ENCODE data around the gene ICAM5.

The ICAM5 gene

DNA sequence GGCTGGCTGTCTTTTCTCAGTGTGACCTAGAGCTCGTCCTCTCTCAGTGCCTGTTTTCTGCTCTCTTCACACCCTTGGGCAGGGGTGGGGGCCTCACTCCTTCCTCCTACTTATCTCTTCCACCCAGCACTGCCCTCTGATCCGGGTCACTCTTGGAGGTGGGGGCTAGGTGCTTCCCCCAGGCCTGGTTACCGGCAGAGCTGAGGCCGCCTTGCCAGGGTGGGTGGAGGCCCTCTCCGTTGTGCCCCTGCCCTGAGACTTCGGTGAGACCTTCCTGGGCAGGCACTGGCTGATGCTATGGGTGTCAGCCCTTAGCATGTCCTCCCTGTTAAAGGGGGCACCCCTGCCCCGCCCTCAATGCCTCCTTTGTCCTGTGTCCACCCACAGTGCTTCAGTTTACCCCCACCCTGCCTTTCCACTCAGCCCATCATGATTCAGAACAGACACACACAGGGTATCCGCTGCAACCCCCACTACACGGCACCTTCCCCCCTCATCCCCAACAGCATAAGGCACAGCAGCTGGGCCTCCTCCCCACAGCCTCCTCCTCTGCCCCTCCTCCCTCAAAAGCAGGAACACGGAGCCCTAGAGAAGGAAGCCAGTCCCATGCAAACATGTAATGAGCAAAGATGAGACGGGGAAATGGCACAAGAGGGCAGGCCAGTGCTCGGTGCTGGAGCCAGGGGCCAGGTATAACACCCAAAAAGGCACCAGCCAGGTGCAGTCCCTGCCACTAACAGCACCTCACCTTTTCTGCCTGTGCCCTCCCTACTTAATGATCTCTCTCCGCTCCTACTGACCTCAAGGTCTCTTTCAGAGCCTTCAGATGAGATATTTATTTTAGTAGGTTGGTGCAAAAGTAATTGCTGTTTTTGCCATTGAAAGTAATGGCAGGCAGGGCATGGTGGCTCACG is 10.1 kb downstream of the ICAM5 start:
- no peak overlapping the region for H2BK12ac ChIP-seq (ENCODE audit: low read length)
- no peak overlapping the region for H3K18ac ChIP-seq (ENCODE audit: low read length)
- no peak overlapping the region for H3K14ac ChIP-seq (ENCODE audit: low read length)
- peak overlapping the region; percentile 30 for H3K9ac ChIP-seq (ENCODE audit: low read depth, low read length, poor library complexity)
- H3K36me3 ChIP-seq (replicated peaks in 1 of 2; ENCODE audit: control insufficient read depth in 2 of 2, insufficient read depth in 2 of 2, low read length in 2 of 2), result peaks cover 0 to 2% of the 10 kb centered on the region in 2 donors
- peak overlapping the region; percentile 56 for H2AFZ ChIP-seq (ENCODE audit: low read length)
- no peak overlapping the region for H4K91ac ChIP-seq (ENCODE audit: low read depth, low read length, poor library complexity)
- H3K4me2 ChIP-seq (ENCODE audit: insufficient read depth, low read length, poor library complexity, severe bottlenecking), result no peak overlapping the region
- H3K27ac ChIP-seq (replicated peaks; ENCODE audit: low read length), result no peak overlapping the region
- peak overlapping the region; percentile 87 for H2BK5ac ChIP-seq (ENCODE audit: low read length)
- H4K8ac ChIP-seq (ENCODE audit: low read depth, low read length), result peak overlapping the region; percentile 76
- H3K4me3 ChIP-seq (ENCODE audit: low read length in 2 of 2), result peak overlapping the region in 1 of 2 donors; percentile 6
- no peak overlapping the region for H3K4ac ChIP-seq (ENCODE audit: low read length)
- H2BK120ac ChIP-seq (ENCODE audit: low read depth, low read length), result peak overlapping the region; percentile 47
- H2BK15ac ChIP-seq (ENCODE audit: low read length), result no peak overlapping the region
- no CpG with 5 or more reads among the region's 14 CpGs for WGBS, 2 donors (ENCODE audit: extremely low coverage in 2 of 2, insufficient read length in 2 of 2, insufficient replicate concordance in 1 of 2)
- peaks cover 7% of the 10 kb centered on the region in 2 donors for H3K4me1 ChIP-seq (ENCODE audit: control insufficient read depth in 2 of 2, insufficient read depth in 1 of 2, low read depth in 1 of 2, low read length in 2 of 2)
- no peaks in the 10 kb centered on the region for H3K79me1 ChIP-seq (ENCODE audit: low read depth, low read length)
- no peaks in the 10 kb centered on the region for H3K9me3 ChIP-seq (replicated peaks in 1 of 2; ENCODE audit: control insufficient read depth in 2 of 2, insufficient read depth in 1 of 2, low read depth in 1 of 2, low read length in 2 of 2)
- H3K27me3 ChIP-seq (ENCODE audit: control insufficient read depth in 3 of 3, insufficient read depth in 3 of 3, low read depth in 1 of 3, low read length in 3 of 3), result peaks cover 17 to 25% (median 25%) of the 10 kb centered on the region in 3 experiments
- H3K23ac ChIP-seq (ENCODE audit: low read depth, low read length, poor library complexity), result peak overlapping the region; percentile 68
- DNase-seq (ENCODE audit: low spot score), result no peak
- peak overlapping the region; percentile 70 for H2AK5ac ChIP-seq (ENCODE audit: low read depth, low read length)

GRCh38 chr19:10305139-10305806 is 15.5 kb downstream of the ICAM5 start:
- Histone ChIP-seq H3K4me3 (ENCODE audit: low read length in 2 of 2) (no peak overlapping the region), H3K9ac (ENCODE audit: low read depth, low read length, poor library complexity) (no peak overlapping the region), H4K91ac (ENCODE audit: low read depth, low read length, poor library complexity) (no peak overlapping the region), H3K36me3 (replicated peaks in 1 of 2; ENCODE audit: control insufficient read depth in 2 of 2, insufficient read depth in 2 of 2, low read length in 2 of 2) (peaks cover 3 to 6% of the 10 kb centered on the region in 2 donors), H2BK12ac (ENCODE audit: low read length) (no peak overlapping the region), H3K4me2 (ENCODE audit: insufficient read depth, low read length, poor library complexity, severe bottlenecking) (no peak overlapping the region), H3K4ac (ENCODE audit: low read length) (no peak overlapping the region), H3K9me3 (replicated peaks in 1 of 2; ENCODE audit: control insufficient read depth in 2 of 2, insufficient read depth in 1 of 2, low read depth in 1 of 2, low read length in 2 of 2) (no peaks in the 10 kb centered on the region), H2BK120ac (ENCODE audit: low read depth, low read length) (no peak overlapping the region), H3K27me3 (ENCODE audit: control insufficient read depth in 3 of 3, insufficient read depth in 3 of 3, low read depth in 1 of 3, low read length in 3 of 3) (no peaks in the 10 kb centered on the region), H2AK5ac (ENCODE audit: low read depth, low read length) (no peak overlapping the region), H3K14ac (ENCODE audit: low read length) (no peak overlapping the region), H2AFZ (ENCODE audit: low read length) (no peak overlapping the region), H3K79me1 (ENCODE audit: low read depth, low read length) (no peaks in the 10 kb centered on the region), H3K27ac (replicated peaks; ENCODE audit: low read length) (no peak overlapping the region), H3K18ac (ENCODE audit: low read length) (no peak overlapping the region), H2BK15ac (ENCODE audit: low read length) (no peak overlapping the region), H3K4me1 (ENCODE audit: control insufficient read depth in 2 of 2, insufficient read depth in 1 of 2, low read depth in 1 of 2, low read length in 2 of 2) (no peaks in the 10 kb centered on the region), H3K23ac (ENCODE audit: low read depth, low read length, poor library complexity) (no peak overlapping the region), H4K8ac (ENCODE audit: low read depth, low read length) (no peak overlapping the region), H2BK5ac (ENCODE audit: low read length) (no peak overlapping the region)
- no CpG with 5 or more reads among the region's 17 CpGs for WGBS, 2 donors (ENCODE audit: extremely low coverage in 2 of 2, insufficient read length in 2 of 2, insufficient replicate concordance in 1 of 2)
- no peak for DNase-seq (ENCODE audit: low spot score)

- no peaks in the 10 kb centered on the region for H3K9me3 ChIP-seq (replicated peaks in 1 of 2; ENCODE audit: control insufficient read depth in 2 of 2, insufficient read depth in 1 of 2, low read depth in 1 of 2, low read length in 2 of 2)
- H2AFZ ChIP-seq (ENCODE audit: low read length), result no peak overlapping the region
- H4K91ac ChIP-seq (ENCODE audit: low read depth, low read length, poor library complexity), result no peak overlapping the region
- H3K14ac ChIP-seq (ENCODE audit: low read length), result no peak overlapping the region
- no peak overlapping the region for H2BK12ac ChIP-seq (ENCODE audit: low read length)
- H2BK15ac ChIP-seq (ENCODE audit: low read length), result no peak overlapping the region
- no peak overlapping the region for H3K4me3 ChIP-seq (ENCODE audit: low read length in 2 of 2)
- H3K23ac ChIP-seq (ENCODE audit: low read depth, low read length, poor library complexity), result no peak overlapping the region
- no peak for DNase-seq (ENCODE audit: low spot score)
- peaks cover 6 to 13% of the 10 kb centered on the region in 2 donors for H3K36me3 ChIP-seq (replicated peaks in 1 of 2; ENCODE audit: control insufficient read depth in 2 of 2, insufficient read depth in 2 of 2, low read length in 2 of 2)
- no peak overlapping the region for H2BK5ac ChIP-seq (ENCODE audit: low read length)
- H3K4me2 ChIP-seq (ENCODE audit: insufficient read depth, low read length, poor library complexity, severe bottlenecking), result no peak overlapping the region
- no peak overlapping the region for H2AK5ac ChIP-seq (ENCODE audit: low read depth, low read length)
- no peak overlapping the region for H3K27ac ChIP-seq (replicated peaks; ENCODE audit: low read length)
- no peaks in the 10 kb centered on the region for H3K79me1 ChIP-seq (ENCODE audit: low read depth, low read length)
- WGBS, 2 donors (ENCODE audit: extremely low coverage in 2 of 2, insufficient read length in 2 of 2, insufficient replicate concordance in 1 of 2), result no CpG with 5 or more reads among the region's 5 CpGs
- no peaks in the 10 kb centered on the region for H3K4me1 ChIP-seq (ENCODE audit: control insufficient read depth in 2 of 2, insufficient read depth in 1 of 2, low read depth in 1 of 2, low read length in 2 of 2)
- H4K8ac ChIP-seq (ENCODE audit: low read depth, low read length), result no peak overlapping the region
- H3K18ac ChIP-seq (ENCODE audit: low read length), result no peak overlapping the region
- H2BK120ac ChIP-seq (ENCODE audit: low read depth, low read length), result no peak overlapping the region
- no peak overlapping the region for H3K4ac ChIP-seq (ENCODE audit: low read length)
- H3K27me3 ChIP-seq (ENCODE audit: control insufficient read depth in 3 of 3, insufficient read depth in 3 of 3, low read depth in 1 of 3, low read length in 3 of 3), result no peaks in the 10 kb centered on the region
- H3K9ac ChIP-seq (ENCODE audit: low read depth, low read length, poor library complexity), result no peak overlapping the region
Measured at GRCh38 chr19:10306327-10306726, 16.6 kb downstream of the ICAM5 start.

DNA sequence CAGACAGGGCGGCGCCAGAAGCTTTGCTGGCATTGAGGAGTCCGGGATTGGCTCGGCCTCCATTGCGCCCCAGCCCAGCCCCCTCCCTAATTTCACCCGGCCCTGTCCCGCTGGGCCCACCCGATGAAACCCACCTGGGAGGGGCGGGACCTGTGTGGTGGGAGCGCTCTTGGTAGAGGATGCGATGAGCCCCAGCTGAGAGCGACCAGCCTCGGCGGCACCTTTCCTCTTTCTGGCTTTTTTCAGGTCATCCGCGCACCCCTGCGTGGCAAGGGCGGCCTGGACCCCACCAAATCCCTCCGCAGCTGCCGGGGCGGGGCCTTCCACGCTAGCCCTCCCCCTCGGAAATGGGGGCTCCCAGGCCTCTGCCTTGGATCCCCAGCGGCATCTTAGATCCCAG is 19.7 kb downstream of the ICAM5 start, which contains the start of gene ZGLP1:
Gene ZGLP1, minus strand, starts transcription at position 393 of the 400 bp plus-strand sequence.
- Histone ChIP-seq H2AK5ac (ENCODE audit: low read depth, low read length) (no peak within 1 kb of the TSS), H3K23ac (ENCODE audit: low read depth, low read length, poor library complexity) (no peak within 1 kb of the TSS)
- no peak for DNase-seq (ENCODE audit: low spot score)

More for the DNA sequence above, 19.7 kb downstream of the ICAM5 start, which contains the start of gene ZGLP1:
- H2BK12ac ChIP-seq (ENCODE audit: low read length), result no peak within 1 kb of the TSS
- no peak within 1 kb of the TSS for H2AFZ ChIP-seq (ENCODE audit: low read length)
- H3K14ac ChIP-seq (ENCODE audit: low read length), result no peak within 1 kb of the TSS
- no peak within 1 kb of the TSS for H2BK120ac ChIP-seq (ENCODE audit: low read depth, low read length)
- no peak within 1 kb of the TSS for H3K4me2 ChIP-seq (ENCODE audit: insufficient read depth, low read length, poor library complexity, severe bottlenecking)
- H2BK15ac ChIP-seq (ENCODE audit: low read length), result no peak within 1 kb of the TSS
- H4K8ac ChIP-seq (ENCODE audit: low read depth, low read length), result no peak within 1 kb of the TSS
- H3K4me1 ChIP-seq (ENCODE audit: control insufficient read depth in 2 of 2, insufficient read depth in 1 of 2, low read depth in 1 of 2, low read length in 2 of 2), result no peaks in the 10 kb centered on the region
- no peak within 1 kb of the TSS for H4K91ac ChIP-seq (ENCODE audit: low read depth, low read length, poor library complexity)
- no peaks in the 10 kb centered on the region for H3K27me3 ChIP-seq (ENCODE audit: control insufficient read depth in 3 of 3, insufficient read depth in 3 of 3, low read depth in 1 of 3, low read length in 3 of 3)
- H3K4me3 ChIP-seq (ENCODE audit: low read length in 2 of 2), result no peak within 1 kb of the TSS
- H3K9me3 ChIP-seq (replicated peaks in 1 of 2; ENCODE audit: control insufficient read depth in 2 of 2, insufficient read depth in 1 of 2, low read depth in 1 of 2, low read length in 2 of 2), result no peaks in the 10 kb centered on the region
- no peak within 1 kb of the TSS for H3K27ac ChIP-seq (replicated peaks; ENCODE audit: low read length)
- no peak within 1 kb of the TSS for H3K9ac ChIP-seq (ENCODE audit: low read depth, low read length, poor library complexity)
- no CpG with 5 or more reads among the region's 24 CpGs for WGBS, 2 donors (ENCODE audit: extremely low coverage in 2 of 2, insufficient read length in 2 of 2, insufficient replicate concordance in 1 of 2)
- H3K4ac ChIP-seq (ENCODE audit: low read length), result no peak within 1 kb of the TSS
- no peaks in the 10 kb centered on the region for H3K79me1 ChIP-seq (ENCODE audit: low read depth, low read length)
- H3K18ac ChIP-seq (ENCODE audit: low read length), result no peak within 1 kb of the TSS
- no peak within 1 kb of the TSS for H2BK5ac ChIP-seq (ENCODE audit: low read length)
- peaks cover 6 to 16% of the 10 kb centered on the region in 2 donors for H3K36me3 ChIP-seq (replicated peaks in 1 of 2; ENCODE audit: control insufficient read depth in 2 of 2, insufficient read depth in 2 of 2, low read length in 2 of 2)

All from neuronal stem cell (in vitro differentiated cells).